ENCODE data around the gene SLC6A7.

DNA sequence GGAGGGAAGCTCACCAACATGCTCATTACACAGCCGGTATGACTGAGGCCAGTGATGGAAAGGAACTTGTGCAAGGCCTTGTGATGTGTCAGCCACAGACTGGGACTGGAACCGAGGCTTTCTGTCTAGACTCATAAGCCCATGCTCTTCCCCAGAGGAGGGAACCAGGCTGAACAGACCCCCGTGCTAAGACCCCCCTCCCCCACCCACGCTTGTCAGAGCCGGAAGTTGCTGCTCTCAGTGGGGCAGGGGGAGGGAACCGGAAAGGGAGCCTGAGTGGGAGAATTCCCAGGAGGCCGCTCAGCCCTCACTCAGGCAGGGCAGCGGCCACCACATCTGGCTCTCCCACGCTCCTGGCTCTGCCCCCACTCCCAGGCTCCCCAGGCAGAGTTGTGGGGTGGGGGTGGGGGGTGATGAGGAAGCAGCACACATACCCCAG is 30.1 kb upstream of the SLC6A7 start:
- TF ChIP-seq, protein P1, sequence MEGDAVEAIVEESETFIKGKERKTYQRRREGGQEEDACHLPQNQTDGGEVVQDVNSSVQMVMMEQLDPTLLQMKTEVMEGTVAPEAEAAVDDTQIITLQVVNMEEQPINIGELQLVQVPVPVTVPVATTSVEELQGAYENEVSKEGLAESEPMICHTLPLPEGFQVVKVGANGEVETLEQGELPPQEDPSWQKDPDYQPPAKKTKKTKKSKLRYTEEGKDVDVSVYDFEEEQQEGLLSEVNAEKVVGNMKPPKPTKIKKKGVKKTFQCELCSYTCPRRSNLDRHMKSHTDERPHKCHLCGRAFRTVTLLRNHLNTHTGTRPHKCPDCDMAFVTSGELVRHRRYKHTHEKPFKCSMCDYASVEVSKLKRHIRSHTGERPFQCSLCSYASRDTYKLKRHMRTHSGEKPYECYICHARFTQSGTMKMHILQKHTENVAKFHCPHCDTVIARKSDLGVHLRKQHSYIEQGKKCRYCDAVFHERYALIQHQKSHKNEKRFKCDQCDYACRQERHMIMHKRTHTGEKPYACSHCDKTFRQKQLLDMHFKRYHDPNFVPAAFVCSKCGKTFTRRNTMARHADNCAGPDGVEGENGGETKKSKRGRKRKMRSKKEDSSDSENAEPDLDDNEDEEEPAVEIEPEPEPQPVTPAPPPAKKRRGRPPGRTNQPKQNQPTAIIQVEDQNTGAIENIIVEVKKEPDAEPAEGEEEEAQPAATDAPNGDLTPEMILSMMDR (IDR thresholded peaks at IDR 0.05; ENCODE audit: low read depth, low read length) = no peak
- TF ChIP-seq EZH2phosphoT487 (IDR thresholded peaks at IDR 0.05; ENCODE audit: low read depth) = no peak
